SIG-M5 (cell line): ENCODE results near the gene SVIL.
"Not testable (repeated sequence)": the region's sequence is repeated elsewhere in the genome, so short reads cannot be mapped to it uniquely, and the experiment has no call there.

Experiments used
- DNase-seq: peaks from one replicate; lab custom pipeline; 2025; lab: John Stamatoyannopoulos, UW

SVIL gene

GRCh38 chr10:29649561-29650551, 15.1 kb upstream of the SVIL start:
- DNase-seq = no peak

- no peak for DNase-seq
Observed at GRCh38 chr10:29648983-29649268, 14.2 kb upstream of the SVIL start.

- no peak for DNase-seq
Observed at GRCh38 chr10:29648114-29648982, 13.6 kb upstream of the SVIL start.

- no peak for DNase-seq
Observed at GRCh38 chr10:29647478-29647877, 12.7 kb upstream of the SVIL start.

GRCh38 chr10:29646960-29647461, 12.2 kb upstream of the SVIL start:
- DNase-seq = no peak

GRCh38 chr10:29646238-29646902, 11.6 kb upstream of the SVIL start:
- DNase-seq = no peak

GRCh38 chr10:29643771-29644501, 9.2 kb upstream of the SVIL start:
- no peak for DNase-seq

GRCh38 chr10:29642990-29643389, 8.2 kb upstream of the SVIL start:
- no peak for DNase-seq

- DNase-seq = no peak
Observed at GRCh38 chr10:29637537-29637936, 2.8 kb upstream of the SVIL start.

GRCh38 chr10:29636178-29636577, 1.4 kb upstream of the SVIL start:
- DNase-seq = no peak

- no peak for DNase-seq
Observed at GRCh38 chr10:29635711-29636144, 957 bp upstream of the SVIL start.

- no peak for DNase-seq
Observed at GRCh38 chr10:29634105-29634504, 666 bp downstream of the SVIL start.

- DNase-seq = no peak
Observed at GRCh38 chr10:29631049-29631339, 3.8 kb downstream of the SVIL start.

- peak; percentile 31 for DNase-seq
Observed at GRCh38 chr10:29630205-29631048, 4.3 kb downstream of the SVIL start.

GRCh38 chr10:29628912-29629526, 5.8 kb downstream of the SVIL start:
- DNase-seq = no peak

- DNase-seq = no peak
Observed at GRCh38 chr10:29628311-29628710, 6.5 kb downstream of the SVIL start.

- DNase-seq = no peak
Observed at GRCh38 chr10:29627201-29628132, 7.3 kb downstream of the SVIL start.

- not testable (repeated sequence) for DNase-seq
Observed at GRCh38 chr10:29624357-29624756, 10.4 kb downstream of the SVIL start.

- DNase-seq = no peak
Observed at GRCh38 chr10:29623797-29624196, 11.0 kb downstream of the SVIL start.
